SK-MEL-5 (cell line): ENCODE data around the gene PRICKLE4. TPM values are rescaled to one million over a fixed set of nuclear protein-coding genes. Genes with fewer than 3 reads are reported as not detected.
"Not testable (repeated sequence)": the region's sequence is repeated elsewhere in the genome, so short reads cannot be mapped to it uniquely, and the experiment has no call there.

Source experiments
- DNase-seq: peaks from one replicate; pipeline ENCODE4 v3.0.0-alpha.2; 2016; ENCODE audit warnings: low read depth, low spot score
- in situ Hi-C: cut with HindIII; loops from 2 replicates; pipeline ENCODE4 v1.10.0; 2016; ENCODE audit warnings: low sequenced_read_pairs, high pct_unique_total_duplicates, low pct_unique_long_range_greater_than_20kb
- total RNA-seq: library from RNA; depleted of rRNA; stranded (reverse); fragments of >200 nt; shearing (Covaris generic); gene quantifications from 2 replicates; pipeline ENCODE4 v1.2.3, GENCODE V29; 2014

The PRICKLE4 gene
- total RNA-seq, 1 experiment from 2014 or later = not detected

GRCh38 chr6:41766043-41766664 is 14.4 kb upstream of the PRICKLE4 start:
- DNase-seq, in situ Hi-C loops: not testable (repeated sequence)

GRCh38 chr6:41767112-41767833 is 13.3 kb upstream of the PRICKLE4 start:
- DNase-seq = peak; percentile 39
- in situ Hi-C loops = no loop called here

GRCh38 chr6:41768545-41769308 is 11.9 kb upstream of the PRICKLE4 start:
- no peak for DNase-seq
- in situ Hi-C loops = no loop called here

GRCh38 chr6:41769376-41769775 is 11.2 kb upstream of the PRICKLE4 start:
- in situ Hi-C loops = no loop called here
- no peak for DNase-seq

- DNase-seq = no peak
- in situ Hi-C loops = no loop called here
Measured at GRCh38 chr6:41770381-41771057, 10.1 kb upstream of the PRICKLE4 start.

GRCh38 chr6:41771058-41771983 is 9.3 kb upstream of the PRICKLE4 start:
- in situ Hi-C loops = no loop called here
- DNase-seq = no peak

GRCh38 chr6:41774841-41775240 is 5.7 kb upstream of the PRICKLE4 start:
- in situ Hi-C loops = no loop called here
- no peak for DNase-seq

- in situ Hi-C loops = no loop called here
Measured at GRCh38 chr6:41775293-41775882, 5.2 kb upstream of the PRICKLE4 start.

GRCh38 chr6:41777551-41778285 is 2.9 kb upstream of the PRICKLE4 start:
- in situ Hi-C loops = no loop called here
- DNase-seq = no peak

More at GRCh38 chr6:41775293-41775882, 5.2 kb upstream of the PRICKLE4 start:
- DNase-seq = no peak

- no peak for DNase-seq
- in situ Hi-C loops = no loop called here
Measured at GRCh38 chr6:41778895-41779294, 1.7 kb upstream of the PRICKLE4 start.

GRCh38 chr6:41779336-41779735 is 1.2 kb upstream of the PRICKLE4 start:
- no peak for DNase-seq
- in situ Hi-C loops = no loop called here

- in situ Hi-C loops = no loop called here
- peak; percentile 92 for DNase-seq
Measured at GRCh38 chr6:41779788-41780550, 613 bp upstream of the PRICKLE4 start, which contains the start of gene FRS3. FRS3 (minus strand) TSS chr6:41779900; CDS start chr6:41776987, 2,913 bp downstream.

- no peak for DNase-seq
- in situ Hi-C loops = no loop called here
Measured at GRCh38 chr6:41781366-41781730, 766 bp downstream of the PRICKLE4 start.

GRCh38 chr6:41783106-41783780 is 2.7 kb downstream of the PRICKLE4 start:
- no peak for DNase-seq
- in situ Hi-C loops = no loop called here

- DNase-seq = no peak
- in situ Hi-C loops = no loop called here
Measured at GRCh38 chr6:41784581-41785171, 4.1 kb downstream of the PRICKLE4 start.
